ENCODE data around the gene SEC24C. TPM values are rescaled to one million over a fixed set of nuclear protein-coding genes. Genes with fewer than 3 reads are reported as not detected.
"Not testable (repeated sequence)": the region's sequence is repeated elsewhere in the genome, so short reads cannot be mapped to it uniquely, and the experiment has no call there.

Gene SEC24C
- total RNA-seq, 1 experiment from 2014 or later = 113 TPM

- POLR2A ChIA-PET = no interaction called here
Observed at GRCh38 chr10:73793456-73793855, 49.3 kb downstream of the SEC24C start.

GRCh38 chr10:73795491-73795890 is 51.3 kb downstream of the SEC24C start:
- H3K36me3 ChIP-seq (ENCODE audit: control insufficient read depth, insufficient read depth, low read length) = peaks cover 13% of the 10 kb centered on the region
- not testable (repeated sequence) for BruUV-seq (replicated peaks)

More at GRCh38 chr10:73793456-73793855, 49.3 kb downstream of the SEC24C start:
- TF ChIP-seq, protein P1, sequence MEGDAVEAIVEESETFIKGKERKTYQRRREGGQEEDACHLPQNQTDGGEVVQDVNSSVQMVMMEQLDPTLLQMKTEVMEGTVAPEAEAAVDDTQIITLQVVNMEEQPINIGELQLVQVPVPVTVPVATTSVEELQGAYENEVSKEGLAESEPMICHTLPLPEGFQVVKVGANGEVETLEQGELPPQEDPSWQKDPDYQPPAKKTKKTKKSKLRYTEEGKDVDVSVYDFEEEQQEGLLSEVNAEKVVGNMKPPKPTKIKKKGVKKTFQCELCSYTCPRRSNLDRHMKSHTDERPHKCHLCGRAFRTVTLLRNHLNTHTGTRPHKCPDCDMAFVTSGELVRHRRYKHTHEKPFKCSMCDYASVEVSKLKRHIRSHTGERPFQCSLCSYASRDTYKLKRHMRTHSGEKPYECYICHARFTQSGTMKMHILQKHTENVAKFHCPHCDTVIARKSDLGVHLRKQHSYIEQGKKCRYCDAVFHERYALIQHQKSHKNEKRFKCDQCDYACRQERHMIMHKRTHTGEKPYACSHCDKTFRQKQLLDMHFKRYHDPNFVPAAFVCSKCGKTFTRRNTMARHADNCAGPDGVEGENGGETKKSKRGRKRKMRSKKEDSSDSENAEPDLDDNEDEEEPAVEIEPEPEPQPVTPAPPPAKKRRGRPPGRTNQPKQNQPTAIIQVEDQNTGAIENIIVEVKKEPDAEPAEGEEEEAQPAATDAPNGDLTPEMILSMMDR (IDR thresholded peaks at IDR 0.05) = no peak
- TF ChIP-seq SIN3A (IDR thresholded peaks at IDR 0.05; ENCODE audit: borderline replicate concordance, insufficient read depth, low read depth, low read length) = no peak
- TF ChIP-seq REST (IDR thresholded peaks at IDR 0.05; ENCODE audit: insufficient read depth in 1 of 2, low read depth in 2 of 2, low read length in 1 of 2) = no peak
- no peak for TF ChIP-seq POLR2AphosphoS5 (IDR thresholded peaks at IDR 0.05; ENCODE audit: low read depth, low read length)
- no peak for TF ChIP-seq TCF7L2 (IDR thresholded peaks at IDR 0.05; ENCODE audit: low read depth, low read length)
- intact Hi-C loops (cut with micrococcal nuclease; ENCODE audit: unreplicated experiment) = no loop called here
- DNase-seq (ENCODE audit: low read depth, low spot score) (no peak), ATAC-seq (no peak)
- H3K4me3 ChIP-seq (ENCODE audit: low read depth in 2 of 2, low read length in 2 of 2) = no peak overlapping the region
- CTCF ChIA-PET = no interaction called here
- peaks cover 14% of the 10 kb centered on the region for H3K36me3 ChIP-seq (ENCODE audit: control insufficient read depth, insufficient read depth, low read length)
- in situ Hi-C loops (cut with HindIII; ENCODE audit: low pct_unique_long_range_greater_than_20kb, low sequenced_read_pairs) = no loop called here
- BruUV-seq (replicated peaks) = no TSS peak
- no peaks in the 10 kb centered on the region for H3K27me3 ChIP-seq (ENCODE audit: control insufficient read depth, insufficient read depth, low read length)
- no peaks in the 10 kb centered on the region for H3K4me1 ChIP-seq (ENCODE audit: control insufficient read depth, insufficient read depth, low read length)
- H3K9me3 ChIP-seq (ENCODE audit: control insufficient read depth, insufficient read depth, low read depth, low read length) = no peaks in the 10 kb centered on the region
- no peak overlapping the region for H3K27ac ChIP-seq (ENCODE audit: low read length)

DNA sequence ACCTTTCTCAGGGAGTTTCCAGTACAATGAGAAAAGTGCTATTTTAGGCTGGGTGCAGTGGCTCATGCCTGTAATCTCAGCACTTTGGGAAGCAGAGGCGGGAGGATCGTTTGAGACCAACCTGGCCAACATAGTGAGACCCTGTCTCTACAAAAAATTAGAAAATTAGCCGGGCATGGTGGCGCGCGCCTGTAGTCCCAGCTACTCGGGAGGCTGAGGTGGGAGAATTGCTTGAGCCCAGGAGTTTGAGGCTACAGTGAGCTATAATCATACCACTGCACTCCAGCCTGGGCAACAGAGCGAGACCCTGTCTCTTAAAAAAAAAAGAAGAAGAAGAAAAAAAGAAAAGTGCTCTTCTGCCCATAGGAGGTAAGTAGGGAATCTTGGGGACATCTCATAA is 51.9 kb downstream of the SEC24C start:
- ATAC-seq; H3K4me1 ChIP-seq (ENCODE audit: control insufficient read depth, insufficient read depth, low read length); POLR2A ChIA-PET; H3K27me3 ChIP-seq (ENCODE audit: control insufficient read depth, insufficient read depth, low read length); H3K27ac ChIP-seq (ENCODE audit: low read length); H3K9me3 ChIP-seq (ENCODE audit: control insufficient read depth, insufficient read depth, low read depth, low read length); in situ Hi-C loops (cut with HindIII; ENCODE audit: low pct_unique_long_range_greater_than_20kb, low sequenced_read_pairs); H3K4me3 ChIP-seq (ENCODE audit: low read depth in 2 of 2, low read length in 2 of 2); CTCF ChIA-PET; intact Hi-C loops (cut with micrococcal nuclease; ENCODE audit: unreplicated experiment); DNase-seq (ENCODE audit: low read depth, low spot score); BruUV-seq (replicated peaks): not testable (repeated sequence)
- H3K36me3 ChIP-seq (ENCODE audit: control insufficient read depth, insufficient read depth, low read length) = peaks cover 10% of the 10 kb centered on the region

More at GRCh38 chr10:73795491-73795890, 51.3 kb downstream of the SEC24C start:
- in situ Hi-C loops (cut with HindIII; ENCODE audit: low pct_unique_long_range_greater_than_20kb, low sequenced_read_pairs); H3K27ac ChIP-seq (ENCODE audit: low read length); intact Hi-C loops (cut with micrococcal nuclease; ENCODE audit: unreplicated experiment); CTCF ChIA-PET; H3K4me3 ChIP-seq (ENCODE audit: low read depth in 2 of 2, low read length in 2 of 2); POLR2A ChIA-PET; ATAC-seq; H3K4me1 ChIP-seq (ENCODE audit: control insufficient read depth, insufficient read depth, low read length); H3K9me3 ChIP-seq (ENCODE audit: control insufficient read depth, insufficient read depth, low read depth, low read length); H3K27me3 ChIP-seq (ENCODE audit: control insufficient read depth, insufficient read depth, low read length); DNase-seq (ENCODE audit: low read depth, low spot score): not testable (repeated sequence)

Measured in Panc1 (cell line).